HUES6 (cell line): ENCODE data around the gene GRM8.

ENCODE experiments used
- H3K27ac ChIP-seq: 2 replicates; pipeline ENCODE4 v1.7.0; 2013; ENCODE audit warnings: low read depth, mild to moderate bottlenecking, low read length, inconsistent platforms
- H3K27me3 ChIP-seq: 2 replicates; pipeline ENCODE4 v1.6.1; 2013; ENCODE audit warnings: low read length; ENCODE audit not compliant: control insufficient read depth, insufficient read depth
- H3K36me3 ChIP-seq: 2 replicates; pipeline ENCODE4 v1.6.1; 2013; ENCODE audit warnings: low read length; ENCODE audit not compliant: control insufficient read depth, insufficient read depth
- H3K4me1 ChIP-seq: 2 replicates; pipeline ENCODE4 v1.6.1; 2013; ENCODE audit warnings: low read length; ENCODE audit not compliant: control insufficient read depth, insufficient read depth
- H3K4me3 ChIP-seq: 2 replicates; pipeline ENCODE4 v1.5.1; 2013; ENCODE audit warnings: low read depth, low read length
- H3K9ac ChIP-seq: one replicate; pipeline ENCODE4 v1.6.1; 2013; ENCODE audit warnings: mild to moderate bottlenecking, low read length
- H3K9me3 ChIP-seq: 2 replicates; pipeline ENCODE4 v1.6.1; 2013; ENCODE audit warnings: low read depth, low read length; ENCODE audit not compliant: control insufficient read depth, insufficient read depth

The GRM8 gene

DNA sequence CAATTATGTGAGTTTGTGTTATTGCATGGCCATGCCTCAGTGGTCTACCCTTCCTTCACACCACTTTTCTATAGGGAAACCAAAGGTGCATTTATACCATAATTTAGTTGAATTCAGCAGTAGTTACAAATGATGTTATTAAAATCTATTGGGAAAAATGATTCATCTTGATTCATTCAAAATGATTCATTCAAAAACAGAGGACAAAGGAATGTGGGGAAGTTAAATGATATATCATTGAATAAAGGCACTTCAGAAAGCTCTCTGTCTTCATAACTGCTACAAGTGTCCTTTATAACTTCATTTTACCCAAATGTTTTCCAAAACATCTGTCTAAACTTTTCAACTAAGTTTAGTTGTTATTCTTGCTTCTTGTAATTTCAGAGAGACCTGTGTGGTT lies 722.9 kb downstream of the GRM8 start:
- Histone ChIP-seq H3K27ac (no peak overlapping the region), H3K9me3 (no peaks in the 10 kb centered on the region), H3K4me3 (no peak overlapping the region), H3K27me3 (no peaks in the 10 kb centered on the region), H3K36me3 (no peaks in the 10 kb centered on the region), H3K4me1 (peaks cover 6% of the 10 kb centered on the region; the same call in 1 of the 2 replicates), H3K9ac (no peak overlapping the region)

DNA sequence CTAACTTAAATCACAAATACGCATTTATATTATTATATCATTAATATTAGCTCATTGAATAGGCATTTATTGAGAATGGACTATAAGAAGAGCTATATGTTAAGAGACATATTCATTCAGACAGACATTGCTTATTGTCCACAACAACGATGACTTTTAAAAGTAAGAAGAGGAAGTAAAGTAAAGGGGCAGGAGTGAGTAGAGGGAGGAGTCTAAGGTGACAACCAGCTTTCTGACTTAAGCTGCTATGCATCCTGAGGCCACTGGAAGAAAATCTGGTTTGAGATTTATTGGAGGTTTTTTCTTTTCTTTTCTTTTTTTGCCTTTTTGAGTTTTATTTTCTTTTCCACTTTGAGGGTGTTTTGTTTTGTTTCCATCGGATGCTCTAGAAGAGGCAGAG lies 723.5 kb downstream of the GRM8 start:
- Histone ChIP-seq H3K4me3 (no peak overlapping the region), H3K27me3 (no peaks in the 10 kb centered on the region), H3K27ac (no peak overlapping the region), H3K4me1 (peaks cover 6% of the 10 kb centered on the region; the same call in 1 of the 2 replicates), H3K9me3 (no peaks in the 10 kb centered on the region), H3K9ac (no peak overlapping the region), H3K36me3 (no peaks in the 10 kb centered on the region)

DNA sequence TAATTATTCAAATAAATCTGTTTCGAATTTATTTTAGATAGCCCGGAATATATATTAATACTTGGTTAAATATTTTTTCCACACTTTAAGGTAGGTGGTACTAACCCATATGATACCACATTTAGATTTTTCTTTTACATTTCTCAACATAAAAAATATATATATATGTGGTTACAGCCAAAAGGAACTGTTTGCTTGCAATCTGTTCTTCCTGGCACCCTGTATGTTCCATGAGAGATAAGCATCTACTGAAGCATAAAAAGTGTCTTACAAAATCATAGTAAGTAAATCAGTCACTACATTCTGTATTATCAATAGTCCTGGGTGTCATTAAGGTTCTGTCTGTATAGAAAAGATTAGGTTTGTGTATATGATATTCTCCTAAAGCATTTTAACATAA lies 726.8 kb downstream of the GRM8 start:
- Histone ChIP-seq H3K4me3 (no peak overlapping the region), H3K27me3 (no peaks in the 10 kb centered on the region)

GRCh38 chr7:126524967-126525366 lies 727.8 kb downstream of the GRM8 start:
- peaks cover 6% of the 10 kb centered on the region; the same call in 1 of the 2 replicates for H3K4me1 ChIP-seq
- H3K27ac ChIP-seq: no peak overlapping the region
- H3K9ac ChIP-seq: no peak overlapping the region
- H3K9me3 ChIP-seq: no peaks in the 10 kb centered on the region
- H3K27me3 ChIP-seq: no peaks in the 10 kb centered on the region
- H3K36me3 ChIP-seq: no peaks in the 10 kb centered on the region
- H3K4me3 ChIP-seq: no peak overlapping the region

More for the DNA sequence above, 726.8 kb downstream of the GRM8 start:
- H3K27ac ChIP-seq: no peak overlapping the region
- H3K9ac ChIP-seq: no peak overlapping the region
- H3K36me3 ChIP-seq: no peaks in the 10 kb centered on the region
- H3K9me3 ChIP-seq: no peaks in the 10 kb centered on the region
- peaks cover 6% of the 10 kb centered on the region; the same call in 1 of the 2 replicates for H3K4me1 ChIP-seq

DNA sequence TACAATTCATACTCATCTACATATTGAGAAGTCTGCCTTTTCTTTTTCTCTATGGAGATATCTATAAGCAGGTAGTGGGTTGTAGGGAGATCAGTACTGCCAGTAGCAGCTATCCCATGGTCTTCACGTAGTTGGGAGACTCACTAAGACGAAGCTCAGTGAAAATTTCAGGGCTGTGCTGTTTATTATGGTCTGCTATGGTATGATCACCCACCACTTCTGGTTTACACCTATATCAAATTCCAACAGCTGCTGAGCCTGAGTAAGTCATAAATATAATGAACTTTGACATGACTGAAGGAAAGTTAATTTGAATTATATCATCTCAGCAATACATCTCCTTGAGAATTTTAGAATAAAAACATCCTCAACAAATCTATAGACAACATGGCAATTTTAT lies 741.7 kb downstream of the GRM8 start:
- no peaks in the 10 kb centered on the region for H3K27me3 ChIP-seq
- no peak overlapping the region for H3K9ac ChIP-seq
- no peak overlapping the region for H3K27ac ChIP-seq
- no peak overlapping the region for H3K4me3 ChIP-seq
- no peaks in the 10 kb centered on the region for H3K4me1 ChIP-seq
- H3K36me3 ChIP-seq: no peaks in the 10 kb centered on the region
- H3K9me3 ChIP-seq: 0 out of 2 replicates have a peak, but pooled peaks cover 3% of the 10 kb centered on the region

DNA sequence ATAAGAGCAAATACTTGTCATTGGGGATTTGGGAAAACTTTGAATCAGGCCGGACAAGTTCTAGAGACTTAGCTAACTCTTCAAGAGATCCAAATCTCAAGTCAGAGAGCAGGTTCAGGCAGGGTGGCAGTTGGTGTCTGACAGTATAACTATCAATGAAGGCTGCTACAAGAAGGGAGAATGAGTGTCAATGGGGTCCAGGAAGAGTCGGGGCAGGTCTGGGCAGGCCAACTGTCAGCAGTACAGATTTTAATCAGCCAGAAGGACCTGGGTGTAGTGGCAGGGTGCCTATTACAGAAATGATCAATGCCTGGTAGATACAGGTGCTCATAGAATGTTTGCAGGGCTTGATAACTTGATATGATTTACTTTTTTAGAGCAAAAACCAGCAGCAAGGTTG lies 751.1 kb downstream of the GRM8 start:
- Histone ChIP-seq H3K27me3 (no peaks in the 10 kb centered on the region), H3K9ac (no peak overlapping the region), H3K4me3 (no peak overlapping the region), H3K9me3 (no peaks in the 10 kb centered on the region), H3K4me1 (no peaks in the 10 kb centered on the region), H3K36me3 (no peaks in the 10 kb centered on the region), H3K27ac (no peak overlapping the region)

GRCh38 chr7:126499481-126499880 lies 753.3 kb downstream of the GRM8 start:
- H3K4me1 ChIP-seq: no peaks in the 10 kb centered on the region
- H3K9ac ChIP-seq: no peak overlapping the region
- no peaks in the 10 kb centered on the region for H3K9me3 ChIP-seq
- no peak overlapping the region for H3K27ac ChIP-seq
- no peaks in the 10 kb centered on the region for H3K27me3 ChIP-seq
- H3K36me3 ChIP-seq: no peaks in the 10 kb centered on the region
- no peak overlapping the region for H3K4me3 ChIP-seq

DNA sequence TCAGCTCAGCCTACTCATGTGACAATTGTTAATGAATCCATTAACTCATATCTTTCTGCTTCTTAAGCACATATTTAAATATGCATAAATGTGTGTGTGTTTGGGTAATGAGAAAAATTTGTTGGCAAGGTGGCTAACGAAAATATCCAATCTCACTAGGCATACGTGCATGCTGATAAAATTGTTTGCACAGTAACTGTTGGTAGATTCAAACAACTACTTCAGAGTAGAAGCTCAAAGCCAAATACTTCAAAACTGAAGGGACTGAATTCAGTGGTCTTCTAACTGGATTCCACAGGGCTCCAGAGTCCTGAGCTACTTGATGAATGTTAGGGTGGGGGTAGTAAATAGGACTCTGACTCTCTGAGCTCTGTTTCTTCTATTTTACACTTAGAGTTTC lies 757.0 kb downstream of the GRM8 start:
- no peaks in the 10 kb centered on the region for H3K9me3 ChIP-seq
- H3K27ac ChIP-seq: no peak overlapping the region
- H3K36me3 ChIP-seq: no peaks in the 10 kb centered on the region
- no peaks in the 10 kb centered on the region for H3K27me3 ChIP-seq
- H3K9ac ChIP-seq: no peak overlapping the region
- H3K4me1 ChIP-seq: no peaks in the 10 kb centered on the region
- no peak overlapping the region for H3K4me3 ChIP-seq

GRCh38 chr7:126495001-126495400 lies 757.7 kb downstream of the GRM8 start:
- H3K36me3 ChIP-seq: no peaks in the 10 kb centered on the region
- H3K4me3 ChIP-seq: no peak overlapping the region
- no peak overlapping the region for H3K27ac ChIP-seq
- H3K4me1 ChIP-seq: no peaks in the 10 kb centered on the region
- H3K9ac ChIP-seq: no peak overlapping the region
- H3K27me3 ChIP-seq: no peaks in the 10 kb centered on the region
- H3K9me3 ChIP-seq: no peaks in the 10 kb centered on the region

GRCh38 chr7:126493801-126494200 lies 758.9 kb downstream of the GRM8 start:
- H3K9me3 ChIP-seq: no peaks in the 10 kb centered on the region
- H3K4me1 ChIP-seq: no peaks in the 10 kb centered on the region
- no peaks in the 10 kb centered on the region for H3K36me3 ChIP-seq
- no peak overlapping the region for H3K9ac ChIP-seq
- no peaks in the 10 kb centered on the region for H3K27me3 ChIP-seq
- H3K27ac ChIP-seq: no peak overlapping the region
- no peak overlapping the region for H3K4me3 ChIP-seq

DNA sequence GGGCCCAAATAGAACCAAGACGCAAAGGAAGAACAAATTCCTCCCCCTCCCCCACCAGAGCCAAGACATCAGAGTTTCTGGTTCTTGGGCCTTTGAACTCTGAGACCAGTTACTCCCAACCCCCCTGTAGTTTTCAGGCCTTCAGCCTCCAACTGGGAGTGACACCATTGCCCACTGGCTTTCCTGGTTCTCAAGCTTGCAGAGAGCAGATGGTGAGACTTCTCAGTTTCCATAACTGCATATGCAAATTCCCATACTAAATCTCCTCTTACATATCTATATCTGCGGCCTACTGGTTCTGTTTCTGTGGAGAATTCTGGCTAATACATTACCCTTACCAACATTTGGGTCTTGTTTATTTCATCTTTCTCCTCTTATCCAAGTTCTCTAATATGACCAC lies 762.9 kb downstream of the GRM8 start:
- Histone ChIP-seq H3K36me3 (no peaks in the 10 kb centered on the region), H3K27me3 (no peaks in the 10 kb centered on the region), H3K4me1 (no peaks in the 10 kb centered on the region), H3K27ac (no peak overlapping the region), H3K9ac (no peak overlapping the region), H3K9me3 (no peaks in the 10 kb centered on the region), H3K4me3 (no peak overlapping the region)
